GM10266 (cell line): ENCODE data around the gene DCAF4.
A peak's percentile ranks its signal among the peaks of the same experiment; 100 is the strongest.

ENCODE experiments used
- DNase-seq: peaks from one replicate; pipeline ENCODE4 v3.0.0; 2012; ENCODE audit errors: extremely low spot score
- TF ChIP-seq, protein P1 (sequence below): IDR thresholded peaks from 2 replicates; pipeline ENCODE4 v1.5.1; 2012; ENCODE audit warnings: mild to moderate bottlenecking, low read depth; ENCODE audit not compliant: control insufficient read depth, insufficient read depth; ENCODE audit errors: missing control alignments

Gene DCAF4

DNA sequence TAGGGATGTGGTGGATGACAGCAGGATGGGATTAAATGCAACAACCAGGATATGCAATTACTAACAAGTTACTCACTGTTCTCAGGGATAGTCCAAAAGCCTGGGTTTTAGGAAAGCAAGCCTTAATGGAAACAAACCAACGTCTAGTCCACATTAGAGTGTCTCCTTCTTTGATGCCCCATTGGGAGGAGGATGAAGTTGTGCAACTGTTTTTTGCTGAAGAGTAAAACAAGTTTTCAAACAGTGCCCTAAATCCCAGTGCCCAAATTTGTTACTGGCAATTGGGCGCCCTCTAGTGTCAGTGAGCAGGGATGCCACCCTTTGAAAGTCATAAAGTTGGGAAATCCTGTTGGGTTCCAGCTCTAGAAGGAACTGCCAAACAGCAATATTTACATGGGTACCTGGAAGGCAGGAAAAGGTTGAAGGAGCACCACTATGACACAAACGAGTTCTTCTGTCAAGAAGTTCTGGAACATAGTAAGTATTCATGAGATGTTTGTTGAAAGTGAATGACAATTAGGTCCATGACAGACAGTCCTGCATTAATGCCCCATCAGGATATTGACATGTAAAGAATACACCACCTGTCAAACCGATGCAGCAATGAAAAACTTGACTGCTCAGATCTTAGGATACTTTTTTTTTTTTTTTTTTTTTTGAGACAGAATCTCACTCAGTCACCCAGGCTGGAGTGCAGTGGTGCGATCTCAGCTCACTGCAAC lies 21.3 kb upstream of the DCAF4 start:
- peak; percentile 52 for DNase-seq
- TF ChIP-seq, protein P1, sequence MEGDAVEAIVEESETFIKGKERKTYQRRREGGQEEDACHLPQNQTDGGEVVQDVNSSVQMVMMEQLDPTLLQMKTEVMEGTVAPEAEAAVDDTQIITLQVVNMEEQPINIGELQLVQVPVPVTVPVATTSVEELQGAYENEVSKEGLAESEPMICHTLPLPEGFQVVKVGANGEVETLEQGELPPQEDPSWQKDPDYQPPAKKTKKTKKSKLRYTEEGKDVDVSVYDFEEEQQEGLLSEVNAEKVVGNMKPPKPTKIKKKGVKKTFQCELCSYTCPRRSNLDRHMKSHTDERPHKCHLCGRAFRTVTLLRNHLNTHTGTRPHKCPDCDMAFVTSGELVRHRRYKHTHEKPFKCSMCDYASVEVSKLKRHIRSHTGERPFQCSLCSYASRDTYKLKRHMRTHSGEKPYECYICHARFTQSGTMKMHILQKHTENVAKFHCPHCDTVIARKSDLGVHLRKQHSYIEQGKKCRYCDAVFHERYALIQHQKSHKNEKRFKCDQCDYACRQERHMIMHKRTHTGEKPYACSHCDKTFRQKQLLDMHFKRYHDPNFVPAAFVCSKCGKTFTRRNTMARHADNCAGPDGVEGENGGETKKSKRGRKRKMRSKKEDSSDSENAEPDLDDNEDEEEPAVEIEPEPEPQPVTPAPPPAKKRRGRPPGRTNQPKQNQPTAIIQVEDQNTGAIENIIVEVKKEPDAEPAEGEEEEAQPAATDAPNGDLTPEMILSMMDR: peak; percentile 93

DNA sequence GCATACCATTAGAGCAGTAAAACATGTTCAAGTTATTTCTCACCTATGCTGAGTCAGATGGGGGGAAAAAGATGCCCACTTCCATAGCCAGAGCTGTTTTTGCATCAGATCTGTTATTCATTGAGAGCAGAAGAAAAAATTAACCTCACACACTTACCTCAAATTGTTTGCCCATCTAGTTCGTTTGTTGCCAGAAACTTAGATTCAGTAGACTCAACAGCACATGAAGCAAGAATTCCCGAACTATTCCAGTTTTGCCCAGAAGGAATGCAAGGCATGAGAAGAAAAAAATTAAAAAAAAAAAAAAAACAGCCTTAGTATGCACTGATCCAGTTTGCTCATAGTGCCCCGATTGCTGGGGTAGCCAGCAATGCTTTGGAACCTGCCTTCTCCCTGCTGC lies 19.9 kb upstream of the DCAF4 start:
- TF ChIP-seq, protein P1: no peak
- no peak for DNase-seq

DNA sequence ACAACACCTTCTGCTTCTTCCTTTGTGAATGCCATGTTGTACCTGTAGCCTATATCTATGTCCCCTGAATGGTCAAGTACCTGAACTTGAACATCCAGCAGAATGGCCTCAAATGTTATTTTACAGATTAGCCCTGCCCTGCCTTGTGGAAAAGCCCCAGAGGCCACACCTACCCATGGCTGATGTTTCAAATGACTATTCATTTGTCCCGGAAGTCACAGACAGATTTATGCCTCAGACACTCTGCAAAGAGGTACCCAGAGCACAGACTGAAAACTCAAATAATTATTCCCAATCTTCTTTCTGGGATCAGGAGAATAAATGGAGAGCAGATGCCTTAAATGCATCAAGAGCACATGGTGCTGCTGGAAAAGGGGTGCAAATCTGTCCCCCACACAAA lies 19.4 kb upstream of the DCAF4 start:
- no peak for DNase-seq
- TF ChIP-seq, protein P1: no peak

DNA sequence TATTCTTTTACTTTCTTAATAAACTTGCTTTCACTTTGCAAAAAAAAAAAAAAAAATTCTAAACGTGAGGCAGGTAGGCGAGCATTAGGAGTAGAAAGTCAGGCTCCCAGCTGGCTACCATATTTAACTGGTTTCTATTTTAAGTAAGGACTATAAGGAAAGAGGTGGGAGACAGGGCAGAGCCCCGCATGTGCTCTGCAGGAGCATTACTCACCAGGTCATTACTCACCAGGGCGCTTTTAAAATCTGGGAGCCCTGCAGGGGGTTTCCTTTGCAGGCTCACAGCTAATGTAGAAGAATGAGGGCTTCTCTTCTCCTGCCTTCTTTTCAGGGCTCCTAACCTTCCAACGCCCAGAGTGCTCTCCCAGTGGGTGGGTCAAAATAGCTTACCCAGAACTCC lies 18.4 kb upstream of the DCAF4 start:
- TF ChIP-seq, protein P1: no peak

DNA sequence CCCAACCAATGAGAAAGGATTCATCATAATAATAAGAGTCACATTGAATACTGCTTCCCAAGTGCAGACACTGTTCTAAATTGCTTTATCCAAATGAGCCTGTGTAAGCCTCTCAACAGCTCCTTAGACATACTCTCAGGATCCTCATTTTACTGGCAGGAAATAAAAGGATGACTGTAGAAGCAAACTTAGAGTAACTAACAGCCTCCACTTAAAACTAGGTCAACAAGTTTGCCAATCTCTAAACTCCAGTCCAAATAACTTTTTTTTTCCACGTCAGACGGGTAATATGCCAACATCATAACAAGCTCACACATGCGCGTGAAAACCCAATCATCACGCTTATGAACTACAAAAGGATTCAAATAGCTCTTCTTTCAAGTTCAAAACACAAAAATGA lies 17.1 kb upstream of the DCAF4 start:
- no peak for DNase-seq
- TF ChIP-seq, protein P1: no peak

More for the DNA sequence above, 18.4 kb upstream of the DCAF4 start:
- no peak for DNase-seq

DNA sequence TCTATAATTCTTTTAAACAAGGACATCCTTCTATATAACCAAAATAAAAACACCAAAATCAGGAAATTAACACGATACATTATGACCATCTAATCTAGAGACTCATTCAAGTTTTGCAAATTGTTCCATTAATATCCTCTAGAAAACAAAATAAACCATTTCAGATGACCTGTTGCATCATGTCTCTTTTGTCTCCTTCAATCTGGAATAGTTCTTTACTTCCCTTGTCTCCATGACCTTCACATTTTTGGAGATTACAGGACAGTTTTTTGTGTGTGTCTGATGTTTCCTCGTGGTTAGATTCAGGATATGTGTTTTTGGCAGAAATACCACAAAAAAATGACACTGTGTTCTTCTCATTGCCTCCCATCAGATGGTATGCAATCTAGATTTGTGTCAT lies 12.5 kb upstream of the DCAF4 start:
- TF ChIP-seq, protein P1: no peak
- no peak for DNase-seq

DNA sequence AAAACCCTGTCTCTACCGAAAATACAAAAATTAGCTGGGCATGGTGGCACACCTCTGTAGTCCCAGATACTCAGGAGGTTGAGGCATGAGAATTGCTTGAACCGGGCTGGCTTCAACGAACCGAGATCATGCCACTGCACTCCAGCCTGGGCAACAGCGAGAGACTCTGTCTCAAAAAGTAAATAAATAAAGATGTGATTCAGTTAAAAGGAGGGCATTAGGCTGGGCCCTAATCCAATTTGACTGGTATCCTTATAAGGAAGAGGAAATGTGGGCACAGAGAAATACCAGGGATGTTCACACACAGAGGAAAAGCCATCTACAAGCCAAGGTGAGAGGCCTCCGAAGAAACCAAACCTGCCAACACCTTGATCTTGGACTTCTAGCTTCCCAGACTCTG lies 10.1 kb upstream of the DCAF4 start:
- no peak for DNase-seq
- TF ChIP-seq, protein P1: no peak
